Stimulated activated CD8-positive, alpha-beta memory T cell treated with anti-CD3 and anti-CD28 coated beads, Interleukin-4, amount 100 ng/mL, for 48 hours (primary cell): ENCODE results near the gene SYTL1.
"Not testable (repeated sequence)": the region's sequence is repeated elsewhere in the genome, so short reads cannot be mapped to it uniquely, and the experiment has no call there.

Source experiments
- DNase-seq: peaks from one replicate; pipeline ENCODE4 v3.0.0-alpha.2; 2020

Gene SYTL1

DNA sequence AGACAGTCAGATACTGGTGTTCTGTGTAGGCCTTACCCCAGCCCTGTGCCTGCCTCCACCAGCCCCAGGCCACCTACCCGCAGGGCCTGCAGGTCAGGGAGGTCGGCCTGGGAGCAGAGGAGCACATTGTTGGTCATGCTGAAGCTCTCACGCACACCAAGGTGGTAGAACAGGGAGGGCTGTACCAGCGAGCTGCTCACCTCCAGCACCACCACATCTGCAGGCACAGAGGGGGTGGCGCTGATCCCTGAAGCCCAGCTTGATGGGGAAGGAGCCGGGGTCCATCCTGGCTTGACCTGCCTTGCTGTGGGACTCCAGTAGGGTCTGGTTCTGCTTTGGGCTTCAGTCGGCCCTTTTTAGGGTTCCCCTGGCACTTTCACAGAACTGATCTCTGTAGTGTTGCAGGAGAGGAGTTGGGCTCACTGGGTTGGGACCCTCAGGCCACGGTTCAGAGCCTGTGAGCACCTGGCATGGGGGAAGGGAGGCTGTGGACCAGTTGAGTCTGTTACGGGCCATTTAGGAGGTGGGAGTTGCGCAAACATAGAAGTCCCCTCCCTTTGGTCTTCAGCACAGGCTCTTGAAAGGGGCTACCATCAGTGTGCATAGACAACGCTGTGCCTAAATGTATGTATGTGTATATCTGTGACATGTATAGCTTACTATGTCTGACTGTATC lies 23.0 kb downstream of the SYTL1 start:
- DNase-seq = no peak

DNA sequence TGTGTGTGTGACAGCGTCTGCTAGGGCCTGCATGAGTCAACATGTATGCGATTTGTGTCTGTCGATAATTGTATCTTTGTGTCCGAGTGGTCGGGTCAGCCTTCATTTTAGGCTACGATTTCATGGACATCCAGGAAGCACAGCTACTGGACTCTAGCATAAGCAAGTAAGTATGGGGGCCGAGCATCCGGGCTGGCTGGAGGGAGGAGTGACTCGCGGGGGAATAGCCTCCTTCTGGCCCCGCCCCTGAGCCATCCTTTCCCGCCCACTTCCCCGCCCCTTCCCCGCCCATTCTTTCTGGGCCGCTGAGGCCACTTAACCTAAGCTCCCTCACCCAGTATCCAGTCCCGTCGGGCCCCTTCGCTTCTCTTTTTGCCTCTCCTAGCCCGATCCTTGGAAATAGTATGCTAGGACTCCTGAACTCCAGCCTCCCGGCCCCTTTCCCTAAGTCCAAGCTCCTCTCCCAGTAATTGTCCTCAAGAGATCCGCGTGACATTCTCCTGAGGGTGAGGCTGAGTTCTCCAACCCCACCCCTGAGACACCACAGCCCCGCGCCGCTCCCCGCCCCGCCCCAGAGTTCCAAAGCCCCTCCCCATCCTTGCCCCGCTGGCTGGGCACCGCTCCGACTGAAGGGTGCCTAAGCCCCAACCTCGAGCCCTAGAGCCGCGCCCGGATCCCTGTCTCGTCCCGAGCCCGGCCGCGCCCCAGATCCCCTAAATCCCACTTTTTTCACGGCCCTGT lies 23.7 kb downstream of the SYTL1 start:
- peak; percentile 89 for DNase-seq

GRCh38 chr1:27366113-27366410 lies 24.2 kb downstream of the SYTL1 start:
- DNase-seq = peak; percentile 92

GRCh38 chr1:27366411-27367159 lies 24.8 kb downstream of the SYTL1 start, which contains the start of gene MAP3K6:
Gene MAP3K6 (minus strand): TSS chr1:27366961. CDS start chr1:27366597, 364 bp downstream.
- DNase-seq = peak; percentile 69

GRCh38 chr1:27367160-27367650 lies 25.4 kb downstream of the SYTL1 start:
- DNase-seq = no peak

GRCh38 chr1:27368869-27369582 lies 27.2 kb downstream of the SYTL1 start:
- no peak for DNase-seq

DNA sequence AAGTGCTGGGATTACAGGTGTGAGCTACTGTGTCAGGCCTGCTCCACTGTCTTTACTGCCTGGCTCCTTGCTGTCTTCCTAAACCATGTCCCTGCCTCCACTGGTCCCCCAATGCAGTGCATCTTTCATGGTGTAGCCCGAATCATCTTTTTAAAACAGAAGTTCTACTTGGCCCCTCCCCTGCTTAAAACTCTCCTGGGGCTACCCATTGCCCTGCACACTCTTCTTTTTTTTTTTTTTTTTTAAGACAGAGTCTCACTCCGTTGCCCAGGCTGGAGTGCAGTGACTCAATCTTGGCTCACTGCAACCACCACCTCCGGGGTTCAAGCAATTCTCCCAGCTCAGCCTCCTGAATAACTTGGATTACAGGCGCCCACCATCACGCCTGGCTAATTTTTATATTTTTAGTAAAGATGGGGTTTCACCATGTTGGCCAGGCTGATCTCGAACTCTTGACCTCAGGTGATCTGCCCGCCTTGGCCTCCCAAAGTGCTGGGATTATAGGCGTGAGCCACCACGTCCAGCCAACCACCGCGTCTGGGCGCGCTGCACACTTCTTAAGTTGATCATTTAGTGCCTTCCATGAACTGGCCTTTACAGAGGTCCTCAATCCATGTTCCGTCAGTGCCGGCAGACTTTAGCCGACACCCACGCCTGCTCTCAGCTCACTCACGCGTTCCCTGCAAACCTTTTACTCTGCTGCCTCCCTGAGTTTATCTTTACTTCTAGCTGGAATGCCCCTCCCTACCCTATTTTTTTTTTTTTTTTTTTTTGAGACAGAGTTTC lies 30.4 kb downstream of the SYTL1 start:
- no peak for DNase-seq

DNA sequence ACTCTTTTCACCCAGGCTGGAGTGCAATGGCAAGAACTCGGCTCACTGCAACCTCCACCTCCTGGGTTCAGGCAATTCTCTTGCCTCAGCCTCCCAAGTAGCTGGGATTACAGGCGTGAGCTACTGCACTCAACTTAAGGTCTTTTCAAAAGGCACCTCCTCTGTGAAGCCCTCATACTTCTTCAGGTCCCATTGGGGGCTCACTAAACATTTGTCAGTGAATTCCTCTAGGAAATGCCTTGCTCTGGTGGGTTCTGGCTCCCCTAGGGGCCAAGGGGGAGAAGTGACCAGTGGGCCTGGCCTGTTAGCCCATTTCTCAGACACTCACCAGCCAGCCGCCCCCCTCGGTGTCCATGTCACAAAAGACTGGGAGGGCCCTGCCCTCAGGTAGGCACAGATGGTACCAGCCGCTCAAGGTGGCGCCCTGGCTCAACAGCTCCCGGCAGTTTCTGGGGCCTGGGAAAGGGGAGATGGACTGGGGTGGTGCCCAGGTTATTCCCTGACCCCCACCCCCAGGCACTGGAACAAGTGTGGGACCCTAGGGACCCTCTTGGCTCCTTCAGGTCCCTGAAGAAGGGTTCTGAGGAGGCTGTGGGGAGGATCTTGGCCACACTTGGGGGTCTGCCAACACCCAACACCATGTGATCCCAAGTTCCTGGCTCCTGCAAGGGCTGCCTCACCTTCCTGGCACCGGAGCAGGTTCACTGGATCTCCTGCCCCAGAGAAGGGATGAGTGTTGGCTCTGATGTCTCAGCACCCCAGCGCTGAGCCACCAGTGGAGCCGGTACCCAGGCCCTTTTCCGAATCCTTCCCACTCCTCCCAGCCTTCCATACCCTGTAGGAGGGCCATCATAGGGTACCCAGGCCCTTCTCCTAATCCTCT lies 31.2 kb downstream of the SYTL1 start:
- no peak for DNase-seq

GRCh38 chr1:27374362-27375086 lies 32.7 kb downstream of the SYTL1 start, which contains the start of gene FCN3:
Gene FCN3 (minus strand): TSS chr1:27374824. CDS start chr1:27374818, 6 bp downstream.
- no peak for DNase-seq

DNA sequence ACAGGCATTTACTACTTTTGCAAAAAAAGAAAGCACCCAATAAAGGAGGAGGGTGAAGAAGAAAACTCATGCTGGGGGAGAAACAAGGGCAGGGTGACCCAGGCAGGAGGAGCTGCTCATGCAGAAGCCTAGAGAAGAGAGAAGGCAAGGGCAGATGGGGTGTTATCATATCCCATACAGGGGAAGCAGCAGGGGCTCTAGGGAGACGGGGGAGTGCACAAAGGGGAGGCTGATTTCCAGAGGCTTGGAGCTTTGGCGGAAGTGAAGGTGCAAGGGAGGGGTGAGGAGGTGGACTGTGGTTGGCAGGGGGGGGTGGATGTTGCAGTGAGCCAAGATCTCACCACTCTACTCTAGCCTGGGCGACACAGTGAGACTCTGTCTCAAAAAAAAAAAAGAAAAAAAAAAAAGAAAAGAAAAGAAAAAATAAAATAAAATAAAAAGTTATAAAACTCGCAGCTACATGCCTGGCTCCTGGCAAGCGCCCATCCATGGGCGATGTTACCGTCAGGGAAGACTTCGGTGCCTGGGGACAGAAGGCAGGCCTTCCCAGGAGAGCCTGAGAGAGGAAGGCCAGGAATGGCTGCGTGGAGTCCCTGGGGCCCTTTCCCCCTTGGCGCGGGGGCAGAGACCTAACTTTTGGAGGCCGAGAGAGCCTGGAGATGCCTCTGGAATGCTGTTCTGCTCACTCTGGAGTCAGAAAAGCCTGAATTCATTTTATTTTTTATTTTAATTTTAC lies 36.1 kb downstream of the SYTL1 start:
- DNase-seq = no peak

- no peak for DNase-seq
Observed at GRCh38 chr1:27379564-27380122, 37.8 kb downstream of the SYTL1 start.

DNA sequence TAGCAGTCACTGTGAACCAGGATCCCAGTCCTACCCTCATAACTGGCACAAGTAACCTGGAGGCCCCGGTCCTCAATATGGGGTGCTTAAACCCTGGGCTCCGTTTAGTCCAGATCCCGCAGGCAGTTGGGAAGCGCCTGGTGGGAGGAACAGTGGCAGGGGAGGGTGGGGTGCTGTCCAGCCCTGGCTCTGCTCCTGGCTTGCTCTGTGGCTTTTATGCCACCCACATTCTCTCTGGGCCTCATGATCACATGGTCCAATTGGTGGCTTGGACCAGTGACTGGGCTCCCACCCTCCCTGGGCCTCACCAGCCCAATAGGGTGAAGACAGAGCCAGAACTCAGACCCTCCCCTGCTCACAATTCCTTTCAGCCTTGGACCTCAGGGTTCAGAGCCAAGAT lies 38.4 kb downstream of the SYTL1 start:
- no peak for DNase-seq

DNA sequence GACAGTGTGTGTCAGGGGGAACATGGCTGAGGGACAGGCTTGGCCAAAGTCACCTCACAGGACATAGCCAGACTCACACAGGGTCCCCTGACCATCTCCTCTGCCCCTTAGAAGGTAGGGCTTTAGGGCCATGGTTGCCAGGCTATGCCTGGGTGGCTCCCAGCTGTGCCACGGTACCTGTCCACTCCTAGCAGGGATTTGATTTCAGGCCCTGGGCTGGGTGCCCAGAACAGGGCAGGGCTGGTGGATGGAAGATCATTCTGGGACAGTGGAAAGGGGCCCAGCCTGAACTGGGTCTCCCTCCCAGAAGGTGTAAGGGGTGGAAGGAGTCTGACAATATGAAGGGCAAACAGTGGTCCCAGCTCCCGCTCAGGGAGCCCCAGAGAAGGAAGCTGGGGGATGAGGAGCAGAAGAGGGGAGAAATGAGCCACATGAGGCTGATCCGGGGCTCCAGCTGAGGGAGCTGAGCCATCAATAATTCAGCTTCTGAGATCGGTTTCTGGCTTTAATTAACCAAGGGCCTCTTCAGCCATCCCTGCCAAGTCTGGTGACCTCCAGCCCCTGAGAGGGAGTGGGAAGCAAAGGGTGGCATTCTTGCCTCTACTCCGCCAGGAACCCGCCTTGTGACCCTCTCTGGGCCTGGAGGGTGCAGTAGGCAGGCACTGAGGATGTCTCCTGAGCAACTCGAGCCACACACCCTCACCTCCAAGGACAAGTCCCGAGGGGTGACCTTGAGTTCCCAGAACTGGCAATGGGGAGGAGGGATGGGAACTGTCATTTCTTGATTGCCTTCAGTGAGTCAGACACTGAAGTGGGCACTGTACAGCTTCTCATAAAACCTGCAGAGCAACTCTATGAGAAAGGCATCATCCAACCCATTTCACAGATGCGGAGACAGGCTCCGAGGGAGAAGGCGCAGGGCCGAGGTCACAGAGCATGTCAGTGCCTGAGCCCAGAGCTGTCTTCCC lies 39.2 kb downstream of the SYTL1 start:
- no peak for DNase-seq

- no peak for DNase-seq
Observed at GRCh38 chr1:27381969-27382762, 40.3 kb downstream of the SYTL1 start.

DNA sequence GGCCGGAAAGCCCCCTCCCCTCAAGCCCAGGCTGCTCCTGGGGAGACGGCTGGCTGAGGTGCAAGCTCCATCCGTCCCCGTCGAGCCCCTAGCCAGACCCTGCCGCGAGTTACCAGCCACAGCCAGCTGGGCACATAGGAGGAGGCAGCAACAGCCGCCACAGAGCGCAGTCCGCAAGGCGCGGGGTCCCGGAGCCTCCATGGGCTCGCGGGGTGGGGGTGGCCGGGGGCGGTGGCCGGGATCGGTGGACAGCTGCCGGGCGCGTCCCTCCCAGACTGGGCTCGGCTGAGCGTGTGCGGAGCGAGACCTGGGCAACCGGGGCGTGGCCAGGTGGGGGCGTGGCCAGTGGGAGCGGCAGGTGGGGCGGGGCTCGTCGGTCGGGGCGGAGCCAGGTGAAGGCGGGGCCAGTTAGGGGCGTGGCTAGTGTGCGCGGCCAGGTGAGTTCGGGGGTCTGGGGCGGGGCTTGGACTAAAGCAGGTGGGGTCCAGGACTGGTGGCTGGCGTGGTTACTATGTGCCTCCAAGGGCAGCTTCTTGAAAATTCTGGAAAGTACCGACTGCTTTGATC lies 41.3 kb downstream of the SYTL1 start, which contains the start of gene CD164L2:
TSS of gene CD164L2 (minus strand) at position 295 of the 567 bp plus-strand sequence. CDS start at position 201, 94 bp downstream.
- DNase-seq = peak; percentile 72

- no peak for DNase-seq
Observed at GRCh38 chr1:27383661-27384060, 41.8 kb downstream of the SYTL1 start.

DNA sequence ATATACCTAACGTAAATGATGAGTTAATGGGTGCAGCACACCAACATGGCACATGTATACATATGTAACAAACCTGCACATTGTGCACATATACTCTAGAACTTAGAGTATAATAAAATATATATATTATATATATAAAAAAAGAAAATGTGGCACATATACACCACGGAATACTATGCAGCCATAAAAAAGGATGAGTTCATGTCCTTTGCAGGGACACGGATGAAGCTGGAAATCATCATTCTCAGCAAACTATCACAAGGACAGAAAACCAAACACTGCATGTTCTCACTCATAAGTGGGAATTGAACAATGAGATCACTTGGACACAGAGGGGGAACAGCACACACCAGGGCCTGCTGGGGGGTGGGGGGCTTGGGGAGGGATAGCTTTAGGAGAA lies 43.0 kb downstream of the SYTL1 start:
- DNase-seq = not testable (repeated sequence)
